Gastrocnemius medialis (tissue), 4 donors: Measurements from ENCODE around the gene TRIM42. TPM values are rescaled to one million over a fixed set of nuclear protein-coding genes. Genes with fewer than 3 reads are reported as not detected.

Source experiments
- ATAC-seq, 2 donors: fragments of 150-250 bp; one replicate each; pipeline ENCODE4 v1.9.1; 2016
- DNase-seq, 2 donors: peaks; one replicate each; pipeline ENCODE4 v3.0.0-alpha.2; 2019
- H3K27ac ChIP-seq, 4 donors: fragments of 200-600 bp; sonication (generic); 1 replicate in 1 of 4; 2 replicates in 3 of 4; pipeline ENCODE4 v1.5.1; 2016 to 2018; ENCODE audit warnings: mild to moderate bottlenecking in 2 of 4, moderate library complexity in 1 of 4
- H3K27me3 ChIP-seq, 3 donors: fragments of 200-600 bp; sonication (generic) in 2 of 3; 1 replicate in 1 of 3; 2 replicates in 2 of 3; pipeline versions ENCODE4 v1.5.1 to v1.6.0; 2016 to 2019; ENCODE audit warnings: mild to moderate bottlenecking in 1 of 3, moderate library complexity in 1 of 3
- H3K36me3 ChIP-seq, 2 donors: fragments of 200-600 bp; sonication (generic) in 1 of 2; one replicate each; pipeline ENCODE4 v1.5.1; 2017 to 2018
- H3K4me1 ChIP-seq, 2 donors: fragments of 200-600 bp; sonication (generic) in 1 of 2; one replicate each; pipeline ENCODE4 v1.5.1; 2016 to 2017; ENCODE audit warnings: mild to moderate bottlenecking in 2 of 2
- H3K4me3 ChIP-seq, 4 donors: fragments of 200-600 bp; sonication (generic) in 3 of 4; 1 replicate in 1 of 4; 2 replicates in 3 of 4; pipeline ENCODE4 v1.5.1; 2016 to 2019; ENCODE audit warnings: mild to moderate bottlenecking in 2 of 4
- H3K9me3 ChIP-seq, 3 donors: fragments of 200-600 bp; sonication (generic) in 2 of 3; 1 replicate in 1 of 3; 2 replicates in 2 of 3; pipeline ENCODE4 v1.5.1; 2016 to 2019
- CTCF ChIP-seq, 5 experiments: fragments of 450-650 bp in 3 of 5; fragments of 200-600 bp in 2 of 5; sonication (generic) in 2 of 5; IDR thresholded peaks in 4 of 5; conservative IDR thresholded peaks in 1 of 5; 1 replicate in 4 of 5; 2 replicates in 1 of 5; pipeline ENCODE4 v1.5.1; 2016 to 2019; ENCODE audit warnings: antibody characterized with exemption in 5 of 5, mild to moderate bottlenecking in 3 of 5, moderate library complexity in 3 of 5
- POLR2A ChIP-seq, 2 donors: fragments of 450-650 bp; IDR thresholded peaks; one replicate each; pipeline ENCODE4 v1.6.1; 2017; ENCODE audit warnings: antibody characterized with exemption in 2 of 2, mild to moderate bottlenecking in 2 of 2, moderate library complexity in 2 of 2
- in situ Hi-C, 4 donors: fragments of 200-750 bp; cut with MboI; loops; one replicate each; pipeline versions ENCODE4 v1.15.0 to v1.8.0; 2017; ENCODE audit warnings: low sequenced_read_pairs in 4 of 4
- intact Hi-C: fragments of 100-400 bp; cut with DNase I; formaldehyde crosslinking; loops from one replicate; pipeline ENCODE4 v1.15.1; 2023; ENCODE audit warnings: low total_unique reads
- total RNA-seq, 4 donors: library from RNA; depleted of rRNA; stranded (reverse); fragments of >200 nt; gene quantifications; one replicate each; pipeline versions ENCODE4 v1.1.0 to v1.2.3, GENCODE V29; 2016

Gene TRIM42
- total RNA-seq, 4 donors from 2014 or later, result not detected

- H3K36me3 ChIP-seq, result no peaks in the 10 kb centered on the region
- in situ Hi-C loops, result no loop called here
- TF ChIP-seq CTCF (IDR thresholded peaks at IDR 0.05 in 4 of 5, conservative IDR thresholded peaks at IDR 0.05 in 1 of 5), result no peak
Observed at GRCh38 chr3:140699516-140700231, 21.8 kb downstream of the TRIM42 start.

DNA sequence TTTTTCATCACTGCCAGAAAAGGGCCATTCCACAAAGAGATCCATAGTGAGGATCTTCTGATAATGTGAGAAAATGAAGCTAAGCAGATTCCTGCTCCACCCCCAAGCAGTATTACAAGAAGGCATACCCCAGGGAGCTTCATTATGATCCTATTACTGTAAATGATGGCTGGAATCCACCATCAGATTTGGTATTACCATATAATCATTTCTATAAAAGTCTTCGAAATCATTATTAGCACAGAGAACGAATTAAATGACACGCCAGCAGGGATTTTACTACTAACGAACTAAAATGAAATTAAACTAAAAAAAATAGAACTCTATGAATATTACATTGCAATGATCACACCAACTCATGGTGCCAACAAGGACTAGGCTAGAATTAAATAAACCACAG is 24.4 kb downstream of the TRIM42 start:
- Histone ChIP-seq H3K27me3 (no peaks in the 10 kb centered on the region), H3K4me3 (no peak overlapping the region), H3K36me3 (no peaks in the 10 kb centered on the region), H3K27ac (no peak overlapping the region), H3K4me1 (no peaks in the 10 kb centered on the region), H3K9me3 (no peaks in the 10 kb centered on the region)
- in situ Hi-C loops, result no loop called here
- ATAC-seq (no peak), DNase-seq (no peak)
- no peak for TF ChIP-seq CTCF (IDR thresholded peaks at IDR 0.05 in 4 of 5, conservative IDR thresholded peaks at IDR 0.05 in 1 of 5)
- TF ChIP-seq POLR2A (IDR thresholded peaks at IDR 0.05), result no peak
- intact Hi-C loops, result no loop called here

More at GRCh38 chr3:140699516-140700231, 21.8 kb downstream of the TRIM42 start:
- DNase-seq, result no peak
- no peaks in the 10 kb centered on the region for H3K4me1 ChIP-seq
- H3K27me3 ChIP-seq, result no peaks in the 10 kb centered on the region
- H3K4me3 ChIP-seq, result no peak overlapping the region
- no peaks in the 10 kb centered on the region for H3K9me3 ChIP-seq
- no peak overlapping the region for H3K27ac ChIP-seq
- no peak for ATAC-seq
- intact Hi-C loops, result no loop called here

GRCh38 chr3:140703496-140703895 is 25.6 kb downstream of the TRIM42 start:
- no peak overlapping the region for H3K4me3 ChIP-seq
- no peak overlapping the region for H3K27ac ChIP-seq
- H3K36me3 ChIP-seq, result no peaks in the 10 kb centered on the region
- no peaks in the 10 kb centered on the region for H3K4me1 ChIP-seq
- intact Hi-C loops, result no loop called here
- in situ Hi-C loops, result no loop called here
- no peak for TF ChIP-seq POLR2A (IDR thresholded peaks at IDR 0.05)
- TF ChIP-seq CTCF (IDR thresholded peaks at IDR 0.05 in 4 of 5, conservative IDR thresholded peaks at IDR 0.05 in 1 of 5), result no peak
- no peaks in the 10 kb centered on the region for H3K27me3 ChIP-seq
- ATAC-seq (no peak), DNase-seq (no peak)
- H3K9me3 ChIP-seq, result no peaks in the 10 kb centered on the region

- in situ Hi-C loops, result no loop called here
- intact Hi-C loops, result no loop called here
Observed at GRCh38 chr3:140704733-140705132, 26.9 kb downstream of the TRIM42 start.

More at GRCh38 chr3:140704733-140705132, 26.9 kb downstream of the TRIM42 start:
- Histone ChIP-seq H3K27ac (no peak overlapping the region), H3K9me3 (no peaks in the 10 kb centered on the region), H3K27me3 (no peaks in the 10 kb centered on the region), H3K4me3 (no peak overlapping the region), H3K36me3 (no peaks in the 10 kb centered on the region), H3K4me1 (no peaks in the 10 kb centered on the region)
- ATAC-seq (no peak), DNase-seq (no peak)
- TF ChIP-seq POLR2A (IDR thresholded peaks at IDR 0.05) (no peak), CTCF (IDR thresholded peaks at IDR 0.05 in 4 of 5, conservative IDR thresholded peaks at IDR 0.05 in 1 of 5) (no peak)
